Esophagus (tissue), 2 donors: ENCODE measurements around the gene PPP1R7. TPM values are rescaled to one million over a fixed set of nuclear protein-coding genes. Genes with fewer than 3 reads are reported as not detected.

ENCODE experiments used
- H3K27ac ChIP-seq, 2 donors: one replicate each; pipeline ENCODE4 v1.5.1; 2013; ENCODE audit warnings: low read depth in 2 of 2, mild to moderate bottlenecking in 2 of 2, inconsistent platforms in 1 of 2, low read length in 1 of 2, moderate library complexity in 1 of 2
- H3K27me3 ChIP-seq, 2 donors: one replicate each; pipeline ENCODE4 v1.6.1; 2013; ENCODE audit warnings: low read length in 2 of 2, control low read depth in 1 of 2, mild to moderate bottlenecking in 1 of 2; ENCODE audit not compliant: insufficient read depth in 2 of 2, control insufficient read depth in 1 of 2
- H3K36me3 ChIP-seq, 2 donors: one replicate each; pipeline ENCODE4 v1.6.1; 2013; ENCODE audit warnings: low read length in 1 of 2; ENCODE audit not compliant: control insufficient read depth in 2 of 2, insufficient read depth in 2 of 2
- H3K4me1 ChIP-seq, 2 donors: one replicate each; pipeline ENCODE4 v1.6.1; 2013; ENCODE audit warnings: low read length in 1 of 2; ENCODE audit not compliant: control insufficient read depth in 2 of 2, insufficient read depth in 2 of 2
- H3K4me3 ChIP-seq, 2 donors: one replicate each; pipeline ENCODE4 v1.5.1; 2013; ENCODE audit warnings: low read length in 2 of 2, mild to moderate bottlenecking in 2 of 2, low read depth in 1 of 2, moderate library complexity in 1 of 2
- H3K9me3 ChIP-seq, 2 donors: one replicate each; pipeline ENCODE4 v1.6.1; 2013; ENCODE audit warnings: mild to moderate bottlenecking in 2 of 2, low read depth in 1 of 2, low read length in 1 of 2, moderate library complexity in 1 of 2; ENCODE audit not compliant: control insufficient read depth in 2 of 2, insufficient read depth in 1 of 2
- WGBS, 2 donors: extraction: QIAGEN DNeasy Blood & Tissue Kit; methylation state at CpG; one replicate each; pipeline ENCODE4 v1.1.7; 2013; 5-methylcytosine and 5-hydroxymethylcytosine counted together
- polyA plus RNA-seq, 2 donors: library from polyadenylated mRNA; stranded (reverse); fragments of 200-250 nt; gene quantifications; one replicate each; pipeline ENCODE4 v1.2.3, GENCODE V29; 2013
- donor health status: healthy with polysubstance abuse.
- donor health status: Bipolar disorder and iron deficiency.

The PPP1R7 gene
- polyA plus RNA-seq, 2 donors: 74.3 to 78.2 TPM

DNA sequence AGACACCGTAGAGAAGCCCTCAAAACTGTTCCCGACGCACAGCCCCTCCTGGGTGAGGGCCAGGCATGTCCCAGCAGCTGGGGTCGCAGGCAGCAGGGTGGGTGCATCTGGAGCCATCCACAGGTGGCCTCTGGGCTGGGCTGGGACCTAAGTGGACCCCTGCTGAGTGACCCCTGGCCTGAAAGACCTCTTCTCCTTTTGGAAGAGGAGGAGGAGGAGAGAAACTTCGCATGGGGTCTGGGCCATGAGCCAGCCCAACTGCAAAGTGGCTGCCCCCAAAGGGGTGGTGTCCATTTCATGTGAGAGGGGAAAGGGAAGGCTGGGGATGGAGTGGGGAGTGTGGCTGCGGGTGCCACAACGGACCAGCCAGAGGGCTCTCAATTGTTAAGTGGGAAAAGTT, 63.3 kb downstream of the PPP1R7 start:
- H3K27ac ChIP-seq: no peak overlapping the region
- 64 to 70% methylated on average over 7 of the region's 7 CpGs for WGBS, 2 donors
- H3K36me3 ChIP-seq: no peaks in the 10 kb centered on the region
- H3K4me3 ChIP-seq: no peak overlapping the region
- no peaks in the 10 kb centered on the region for H3K27me3 ChIP-seq
- H3K9me3 ChIP-seq: no peaks in the 10 kb centered on the region
- no peaks in the 10 kb centered on the region for H3K4me1 ChIP-seq

DNA sequence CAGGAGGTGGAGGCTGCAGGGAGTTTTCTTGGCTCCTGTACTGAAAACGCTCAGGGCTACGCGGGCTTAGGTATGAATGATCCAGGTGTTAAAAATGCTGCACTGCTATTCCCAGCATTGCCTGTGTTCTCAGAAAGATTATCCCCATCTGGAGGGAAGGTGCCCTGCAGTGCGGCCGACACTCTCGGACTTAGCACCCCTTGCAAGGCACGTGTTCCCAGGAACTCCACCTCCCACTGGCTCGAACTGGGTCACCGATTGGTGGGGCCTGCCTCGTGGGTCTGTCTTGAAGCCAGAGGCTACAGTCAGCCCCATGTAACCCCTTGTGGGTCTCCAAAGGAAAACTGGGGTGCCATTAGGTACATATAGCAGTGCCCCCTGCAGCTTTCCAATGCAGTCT, 63.9 kb downstream of the PPP1R7 start:
- Histone ChIP-seq H3K36me3 (no peaks in the 10 kb centered on the region), H3K27ac (no peak overlapping the region), H3K27me3 (no peaks in the 10 kb centered on the region), H3K4me3 (no peak overlapping the region), H3K9me3 (no peaks in the 10 kb centered on the region), H3K4me1 (no peaks in the 10 kb centered on the region)
- 55% methylated on average over 10 of the region's 10 CpGs for WGBS, 2 donors

DNA sequence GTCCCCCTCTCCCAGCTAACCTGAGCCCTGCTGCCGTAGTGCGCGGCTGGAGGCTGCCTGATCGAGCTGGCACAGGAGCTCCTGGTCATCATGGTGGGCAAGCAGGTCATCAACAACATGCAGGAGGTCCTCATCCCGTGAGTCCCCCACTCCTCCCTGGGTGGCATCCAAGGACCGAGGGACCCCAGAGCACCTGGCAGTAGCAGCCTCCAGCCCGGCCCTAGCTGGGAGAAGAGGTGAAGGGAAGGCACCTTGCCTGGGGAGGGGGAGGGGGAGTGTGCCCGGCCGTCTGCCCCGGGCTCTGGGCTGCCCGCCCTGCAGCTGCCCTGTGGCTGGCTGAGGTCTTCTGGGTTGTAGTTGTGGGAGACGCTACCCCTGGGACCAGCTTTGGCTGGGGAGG, 64.5 kb downstream of the PPP1R7 start:
- H3K4me3 ChIP-seq: no peak overlapping the region
- no peaks in the 10 kb centered on the region for H3K9me3 ChIP-seq
- H3K27ac ChIP-seq: no peak overlapping the region
- no peaks in the 10 kb centered on the region for H3K27me3 ChIP-seq
- no peaks in the 10 kb centered on the region for H3K36me3 ChIP-seq
- no peaks in the 10 kb centered on the region for H3K4me1 ChIP-seq
- 80 to 85% methylated on average over 12 of the region's 12 CpGs for WGBS, 2 donors

DNA sequence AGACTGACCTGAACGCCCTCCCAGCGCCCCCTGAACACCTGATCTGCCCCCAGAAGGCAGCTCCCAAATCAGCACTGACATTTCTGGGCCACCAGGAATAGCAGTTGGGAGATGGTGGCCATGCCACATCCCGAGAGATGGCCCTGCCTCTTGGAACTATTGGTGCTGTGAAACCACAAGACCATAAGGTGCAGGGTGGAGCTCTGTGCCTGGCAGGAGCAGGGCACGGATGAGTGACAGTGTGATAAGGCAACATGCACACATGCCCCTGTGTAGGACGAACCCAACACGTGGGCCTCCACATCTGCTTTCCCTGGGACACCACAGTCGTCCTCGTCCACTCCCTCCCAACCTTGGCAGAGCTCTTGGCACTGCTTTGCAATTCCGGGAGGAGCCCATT, 65.2 kb downstream of the PPP1R7 start:
- 51 to 53% methylated on average over 9 of the region's 9 CpGs for WGBS, 2 donors

DNA sequence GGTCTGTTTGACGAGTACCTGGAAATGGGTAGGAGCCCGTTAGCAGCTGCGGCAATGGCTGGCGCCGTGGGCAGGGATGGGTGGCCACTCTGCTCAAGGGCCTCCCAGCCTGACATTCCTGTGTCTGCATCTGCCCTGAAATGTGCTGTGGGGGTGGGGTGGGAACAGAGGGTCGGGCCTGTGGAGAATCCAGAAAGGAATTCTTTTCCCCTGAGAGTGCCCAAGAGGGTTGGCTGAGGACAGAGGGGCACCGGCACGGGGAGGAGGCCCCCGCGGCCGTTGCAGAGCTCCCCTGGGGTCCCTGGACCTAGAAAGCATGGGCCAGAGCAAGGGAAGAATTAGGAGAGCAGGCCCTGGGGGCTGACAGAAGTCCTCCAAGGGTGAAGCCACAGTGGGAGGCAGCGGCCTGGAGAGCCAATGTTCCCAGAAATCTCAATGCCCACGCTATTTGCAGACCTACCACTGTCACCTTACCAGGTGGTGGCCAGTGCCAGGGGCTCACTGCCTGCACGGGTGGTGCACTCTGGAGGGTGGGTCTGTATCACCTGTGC, 66.0 kb downstream of the PPP1R7 start:
- H3K4me3 ChIP-seq: no peak overlapping the region
- WGBS, 2 donors: 53 to 61% methylated on average over 13 to 14 of the region's 14 CpGs
- no peaks in the 10 kb centered on the region for H3K9me3 ChIP-seq
- no peaks in the 10 kb centered on the region for H3K36me3 ChIP-seq
- no peaks in the 10 kb centered on the region for H3K27me3 ChIP-seq
- H3K4me1 ChIP-seq: no peaks in the 10 kb centered on the region
- no peak overlapping the region for H3K27ac ChIP-seq

More for the DNA sequence above, 65.2 kb downstream of the PPP1R7 start:
- Histone ChIP-seq H3K36me3 (no peaks in the 10 kb centered on the region), H3K4me3 (no peak overlapping the region), H3K9me3 (no peaks in the 10 kb centered on the region), H3K27me3 (no peaks in the 10 kb centered on the region), H3K4me1 (no peaks in the 10 kb centered on the region), H3K27ac (no peak overlapping the region)

DNA sequence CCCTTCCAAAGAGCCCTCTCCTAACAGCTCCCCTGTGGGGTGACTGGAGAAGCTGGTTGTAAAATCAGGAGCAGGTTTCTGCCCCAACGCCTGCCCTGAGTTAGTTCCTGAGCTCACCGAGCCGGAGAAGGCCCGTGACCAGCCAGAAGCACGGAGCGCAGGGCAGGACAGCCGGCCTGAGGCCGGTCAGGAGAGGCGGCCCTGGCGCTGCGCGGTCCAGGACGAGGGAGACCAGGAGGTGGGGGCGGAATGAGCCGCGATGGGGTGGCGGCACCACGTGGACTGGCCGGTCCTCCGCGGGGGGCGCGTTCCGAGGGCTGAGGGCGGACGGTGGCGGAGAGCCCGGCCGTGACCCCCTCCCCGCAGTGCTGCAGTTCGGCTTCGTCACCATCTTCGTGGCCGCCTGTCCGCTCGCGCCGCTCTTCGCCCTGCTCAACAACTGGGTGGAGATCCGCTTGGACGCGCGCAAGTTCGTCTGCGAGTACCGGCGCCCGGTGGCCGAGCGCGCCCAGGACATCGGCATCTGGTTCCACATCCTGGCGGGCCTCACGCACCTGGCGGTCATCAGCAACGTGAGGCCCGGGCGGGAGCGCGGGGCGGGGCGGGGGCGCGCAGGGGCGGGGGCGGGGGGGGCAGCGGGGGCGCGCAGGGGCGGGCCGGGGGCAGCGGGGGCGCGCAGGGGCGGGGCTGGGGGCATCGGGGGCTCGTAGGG, 67.2 kb downstream of the PPP1R7 start:
- Histone ChIP-seq H3K36me3 (no peaks in the 10 kb centered on the region), H3K4me3 (peak overlapping the region; percentile 18 to 41), H3K4me1 (no peaks in the 10 kb centered on the region), H3K27ac (peak overlapping the region; percentile 69 to 76), H3K27me3 (no peaks in the 10 kb centered on the region), H3K9me3 (no peaks in the 10 kb centered on the region)
- 1 to 6% methylated on average over 27 to 72 of the region's 77 CpGs for WGBS, 2 donors

DNA sequence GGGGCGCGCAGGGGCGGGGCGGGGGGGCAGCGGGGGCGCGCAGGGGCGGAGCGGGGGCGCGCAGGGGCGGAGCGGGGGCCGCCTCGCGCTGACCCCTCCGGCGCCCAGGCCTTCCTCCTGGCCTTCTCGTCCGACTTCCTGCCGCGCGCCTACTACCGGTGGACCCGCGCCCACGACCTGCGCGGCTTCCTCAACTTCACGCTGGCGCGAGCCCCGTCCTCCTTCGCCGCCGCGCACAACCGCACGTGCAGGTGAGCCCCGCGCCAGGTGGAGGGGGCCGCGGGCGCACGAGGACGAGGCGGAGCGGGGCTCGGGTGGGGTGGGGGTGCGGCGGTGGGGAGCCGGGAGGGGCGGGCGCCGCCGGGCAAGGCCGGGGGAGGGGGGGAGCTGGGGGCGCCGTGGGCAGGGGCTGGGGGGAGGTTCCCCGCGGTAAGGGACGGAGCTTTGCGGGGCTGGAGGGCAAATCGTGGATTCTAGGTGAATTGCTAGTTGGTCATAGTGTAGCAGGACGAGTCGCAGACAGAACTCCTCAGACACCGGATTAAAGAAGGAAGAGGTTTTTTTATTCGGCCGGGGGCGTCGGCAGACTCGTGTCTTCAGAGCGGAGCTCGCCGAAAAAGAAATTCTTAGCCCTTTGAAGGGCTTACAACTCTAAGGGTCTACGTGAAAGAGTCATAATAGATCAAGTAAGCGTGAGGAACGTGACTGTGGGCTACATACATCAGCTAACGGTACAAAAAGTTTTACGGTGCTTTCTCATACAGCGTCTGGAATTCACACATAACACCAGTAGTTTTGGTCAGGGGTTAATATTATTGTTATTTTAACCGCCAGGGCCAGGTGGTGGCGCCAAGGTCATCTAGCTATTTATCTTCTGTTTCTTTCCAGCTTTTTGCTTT, 68.1 kb downstream of the PPP1R7 start:
- H3K27ac ChIP-seq: no peak overlapping the region
- H3K4me3 ChIP-seq: peak overlapping the region; percentile 37 to 56
- no peaks in the 10 kb centered on the region for H3K36me3 ChIP-seq
- H3K4me1 ChIP-seq: peaks cover 0 to 2% of the 10 kb centered on the region in 2 donors
- WGBS, 2 donors: 1% methylated on average over 49 to 81 of the region's 83 CpGs
- H3K9me3 ChIP-seq: no peaks in the 10 kb centered on the region
- H3K27me3 ChIP-seq: no peaks in the 10 kb centered on the region

DNA sequence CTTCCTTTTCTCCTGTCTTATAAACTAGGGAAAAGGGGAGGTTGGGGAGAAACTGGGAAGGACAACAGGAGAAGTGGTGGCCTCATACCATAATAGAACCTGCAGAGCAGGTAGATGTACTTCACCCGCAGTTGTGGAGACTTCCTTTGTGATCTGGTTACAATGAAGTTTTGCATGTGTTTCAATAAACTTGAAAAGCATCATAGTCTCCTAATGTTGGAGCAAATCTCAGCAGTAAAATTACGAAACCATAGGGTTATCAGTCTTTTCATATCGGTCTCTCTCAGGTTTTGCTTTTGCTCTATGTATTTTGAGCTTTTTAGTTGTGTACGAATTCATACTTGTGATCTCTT, 68.7 kb downstream of the PPP1R7 start:
- no peaks in the 10 kb centered on the region for H3K36me3 ChIP-seq
- 34 to 54% methylated on average over 4 of the region's 4 CpGs for WGBS, 2 donors
- no peaks in the 10 kb centered on the region for H3K9me3 ChIP-seq
- no peak overlapping the region for H3K4me3 ChIP-seq
- H3K4me1 ChIP-seq: peaks cover 0 to 2% of the 10 kb centered on the region in 2 donors
- H3K27me3 ChIP-seq: no peaks in the 10 kb centered on the region
- H3K27ac ChIP-seq: no peak overlapping the region

DNA sequence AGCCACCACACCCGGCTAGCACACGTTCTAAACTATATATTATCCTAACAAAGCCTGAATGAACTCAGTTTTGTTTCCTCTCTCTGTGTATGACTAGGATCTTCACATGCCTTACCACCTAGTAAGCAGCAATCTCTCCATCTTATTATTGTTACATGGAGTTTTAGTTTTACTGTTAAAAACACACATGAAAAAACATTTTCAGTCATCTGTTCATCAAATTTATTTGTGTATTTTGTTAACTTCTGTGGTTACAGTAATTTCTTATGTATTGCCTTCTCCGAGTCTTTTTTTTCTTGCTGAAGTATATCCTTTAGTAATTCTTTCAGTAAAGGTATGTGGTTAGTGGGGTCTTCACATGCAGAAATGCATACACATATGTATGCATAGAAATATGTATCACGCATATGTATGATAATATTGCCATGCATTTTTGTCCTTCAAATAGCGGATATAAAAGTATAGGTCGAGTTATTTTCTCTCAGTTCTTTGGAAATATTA, 69.6 kb downstream of the PPP1R7 start:
- no peaks in the 10 kb centered on the region for H3K27me3 ChIP-seq
- no peaks in the 10 kb centered on the region for H3K9me3 ChIP-seq
- H3K27ac ChIP-seq: no peak overlapping the region
- H3K4me3 ChIP-seq: no peak overlapping the region
- peaks cover 0 to 2% of the 10 kb centered on the region in 2 donors for H3K4me1 ChIP-seq
- no peaks in the 10 kb centered on the region for H3K36me3 ChIP-seq
- WGBS, 2 donors: 74 to 89% methylated on average over 6 of the region's 6 CpGs
